ENCODE measurements around the gene PPP1CA.
A peak's percentile ranks its signal among the peaks of the same experiment; 100 is the strongest.

The PPP1CA gene

DNA sequence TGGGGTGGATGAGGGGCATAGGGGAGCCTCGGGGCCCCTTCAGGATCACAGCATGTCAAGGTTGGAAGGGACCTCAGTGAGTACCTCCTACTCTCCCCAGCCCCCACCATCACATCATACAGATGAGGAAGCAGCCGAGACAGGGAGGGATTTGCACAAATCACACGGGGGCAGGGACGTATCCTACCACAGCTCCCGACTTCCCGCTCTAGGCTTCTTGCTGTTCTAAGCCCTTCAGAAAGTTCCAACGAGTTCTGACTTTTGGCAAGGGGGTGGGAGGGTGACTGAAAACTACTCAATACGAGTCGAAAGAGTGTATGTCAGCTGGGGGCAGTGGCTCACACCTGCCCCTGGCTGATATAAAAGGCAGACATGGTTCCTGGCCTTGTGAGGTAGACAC is 14.6 kb downstream of the PPP1CA start:
- Histone ChIP-seq H3K36me3 (ENCODE audit: control insufficient read depth, insufficient read depth, low read length) (no peaks in the 10 kb centered on the region), H3K27me3 (ENCODE audit: control insufficient read depth, insufficient read depth, low read length) (no peaks in the 10 kb centered on the region), H3K9me3 (ENCODE audit: control insufficient read depth, low read length) (no peaks in the 10 kb centered on the region), H3K9ac (no peak overlapping the region), H3K4me3 (ENCODE audit: low read depth, low read length) (no peak overlapping the region), H3K79me2 (no peaks in the 10 kb centered on the region), H3K27ac (no peak overlapping the region), H3K4me1 (no peaks in the 10 kb centered on the region), H3K4me2 (ENCODE audit: low read length) (no peak overlapping the region), H2AFZ (no peak overlapping the region)
- TF ChIP-seq, protein P1, sequence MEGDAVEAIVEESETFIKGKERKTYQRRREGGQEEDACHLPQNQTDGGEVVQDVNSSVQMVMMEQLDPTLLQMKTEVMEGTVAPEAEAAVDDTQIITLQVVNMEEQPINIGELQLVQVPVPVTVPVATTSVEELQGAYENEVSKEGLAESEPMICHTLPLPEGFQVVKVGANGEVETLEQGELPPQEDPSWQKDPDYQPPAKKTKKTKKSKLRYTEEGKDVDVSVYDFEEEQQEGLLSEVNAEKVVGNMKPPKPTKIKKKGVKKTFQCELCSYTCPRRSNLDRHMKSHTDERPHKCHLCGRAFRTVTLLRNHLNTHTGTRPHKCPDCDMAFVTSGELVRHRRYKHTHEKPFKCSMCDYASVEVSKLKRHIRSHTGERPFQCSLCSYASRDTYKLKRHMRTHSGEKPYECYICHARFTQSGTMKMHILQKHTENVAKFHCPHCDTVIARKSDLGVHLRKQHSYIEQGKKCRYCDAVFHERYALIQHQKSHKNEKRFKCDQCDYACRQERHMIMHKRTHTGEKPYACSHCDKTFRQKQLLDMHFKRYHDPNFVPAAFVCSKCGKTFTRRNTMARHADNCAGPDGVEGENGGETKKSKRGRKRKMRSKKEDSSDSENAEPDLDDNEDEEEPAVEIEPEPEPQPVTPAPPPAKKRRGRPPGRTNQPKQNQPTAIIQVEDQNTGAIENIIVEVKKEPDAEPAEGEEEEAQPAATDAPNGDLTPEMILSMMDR (IDR thresholded peaks at IDR 0.05) = no peak

DNA sequence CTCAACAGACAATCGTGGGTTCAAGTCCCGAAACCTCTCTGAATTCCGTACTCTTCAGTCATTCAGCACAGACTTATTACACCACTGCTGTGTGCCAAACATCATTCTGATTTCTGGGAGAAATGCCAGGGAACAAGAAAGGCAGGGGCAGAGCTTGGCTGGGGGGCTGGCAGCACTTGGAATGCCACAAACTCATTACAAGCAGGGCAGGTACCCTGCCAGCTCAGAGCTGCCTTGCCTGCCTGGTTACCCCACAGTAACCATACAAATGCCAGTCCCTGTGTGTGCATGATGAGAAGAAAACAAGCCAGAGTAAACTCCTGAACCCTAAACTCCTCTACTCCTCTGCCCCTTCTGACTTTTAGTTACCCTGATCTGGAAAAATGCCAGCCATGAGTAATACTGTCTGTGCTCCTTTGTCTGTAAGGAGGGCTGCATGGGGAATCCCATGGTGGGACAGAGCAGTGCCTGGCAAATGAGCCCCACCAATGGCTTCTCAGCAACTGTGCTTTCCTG is 16.7 kb downstream of the PPP1CA start:
- Histone ChIP-seq H3K27me3 (ENCODE audit: control insufficient read depth, insufficient read depth, low read length) (no peaks in the 10 kb centered on the region), H3K79me2 (no peaks in the 10 kb centered on the region), H3K9me3 (ENCODE audit: control insufficient read depth, low read length) (no peaks in the 10 kb centered on the region), H2AFZ (no peak overlapping the region), H3K4me1 (no peaks in the 10 kb centered on the region), H3K4me3 (ENCODE audit: low read depth, low read length) (no peak overlapping the region), H3K36me3 (ENCODE audit: control insufficient read depth, insufficient read depth, low read length) (no peaks in the 10 kb centered on the region), H3K27ac (no peak overlapping the region), H3K9ac (no peak overlapping the region), H3K4me2 (ENCODE audit: low read length) (no peak overlapping the region)
- TF ChIP-seq, protein P1 (IDR thresholded peaks at IDR 0.05) = no peak

DNA sequence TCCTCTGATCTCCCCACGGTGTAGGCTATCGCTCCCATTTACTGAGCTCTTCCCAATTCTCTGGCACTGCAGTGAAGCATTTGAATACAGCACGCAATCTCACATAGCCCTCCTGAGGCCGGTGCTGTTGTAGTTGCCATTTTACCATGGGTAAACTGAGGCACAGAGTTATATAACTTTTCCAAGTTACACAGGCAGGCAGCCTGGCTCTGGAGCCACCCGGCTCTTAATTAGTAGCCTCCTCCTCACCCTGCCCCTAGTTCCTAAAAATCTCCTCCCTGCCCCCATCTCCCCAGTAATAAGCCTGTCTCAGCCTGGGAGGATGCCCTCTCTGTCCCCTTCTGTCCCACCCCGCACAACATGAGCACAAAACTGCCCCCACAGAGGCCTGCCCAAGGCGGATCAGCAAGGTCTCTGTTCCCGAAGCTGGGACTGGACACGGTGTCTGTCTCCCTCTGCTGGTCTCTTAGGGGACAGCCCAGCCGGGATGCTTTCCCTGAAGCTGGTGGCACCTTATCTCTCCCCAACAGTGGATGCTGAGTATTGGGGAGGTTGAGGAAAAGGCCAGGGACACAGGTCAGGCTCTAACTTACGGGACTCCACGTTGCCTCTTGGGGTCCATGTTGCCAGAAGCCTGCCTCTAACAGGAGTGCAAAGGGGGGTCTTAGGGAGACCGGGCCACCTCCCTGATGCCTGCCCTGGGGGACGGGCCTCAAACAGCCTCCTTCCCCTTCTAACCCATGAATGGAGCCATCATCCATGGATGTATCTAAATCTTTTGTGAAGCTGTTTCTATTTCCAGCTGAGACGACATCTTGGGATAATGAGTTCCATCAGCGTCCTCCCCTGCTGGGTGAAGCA is 19.2 kb downstream of the PPP1CA start:
- no peaks in the 10 kb centered on the region for H3K27me3 ChIP-seq (ENCODE audit: control insufficient read depth, insufficient read depth, low read length)
- no peak overlapping the region for H3K9ac ChIP-seq
- H3K36me3 ChIP-seq (ENCODE audit: control insufficient read depth, insufficient read depth, low read length) = no peaks in the 10 kb centered on the region
- H2AFZ ChIP-seq = no peak overlapping the region
- H3K4me1 ChIP-seq = no peaks in the 10 kb centered on the region
- TF ChIP-seq, protein P1 (IDR thresholded peaks at IDR 0.05) = peak; percentile 89
- no peak overlapping the region for H3K27ac ChIP-seq
- H3K79me2 ChIP-seq = no peaks in the 10 kb centered on the region
- no peak overlapping the region for H3K4me3 ChIP-seq (ENCODE audit: low read depth, low read length)
- no peaks in the 10 kb centered on the region for H3K9me3 ChIP-seq (ENCODE audit: control insufficient read depth, low read length)
- H3K4me2 ChIP-seq (ENCODE audit: low read length) = no peak overlapping the region

DNA sequence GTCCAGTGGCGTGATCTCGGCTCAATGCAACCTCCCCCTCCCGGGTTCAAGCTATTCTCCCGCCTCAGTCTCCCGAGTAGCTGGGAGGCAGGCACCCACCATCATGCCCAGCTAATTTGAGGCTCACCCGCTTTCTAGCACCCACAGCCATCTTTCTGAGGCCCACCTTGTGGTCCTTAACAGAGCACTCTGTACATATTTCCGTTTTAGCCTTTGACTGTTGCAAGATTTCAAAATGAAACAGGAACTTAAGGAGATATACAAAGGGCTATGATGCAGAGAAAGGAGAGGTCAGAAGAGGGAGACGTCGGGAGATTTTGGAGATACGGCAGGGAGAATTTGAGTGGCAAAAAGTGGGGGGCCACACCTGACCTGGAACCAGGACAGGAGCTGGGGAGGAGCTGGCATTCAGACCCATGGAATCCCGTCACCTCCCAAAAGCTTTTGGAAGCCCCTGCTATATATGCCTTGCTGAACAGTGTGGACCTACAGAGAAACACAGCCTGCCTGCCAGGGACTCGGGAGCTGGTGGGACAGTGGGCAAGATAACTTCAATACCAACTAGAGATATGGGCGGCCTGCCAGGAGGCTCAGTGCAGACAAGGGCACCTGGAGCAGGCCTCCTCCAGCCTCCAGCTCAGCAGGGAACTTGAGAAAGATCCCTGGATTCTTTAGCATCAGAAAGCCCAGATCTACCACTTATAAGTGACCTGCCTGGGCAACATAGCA is 20.2 kb downstream of the PPP1CA start:
- Histone ChIP-seq H3K79me2 (no peaks in the 10 kb centered on the region), H3K4me3 (ENCODE audit: low read depth, low read length) (no peak overlapping the region), H3K9me3 (ENCODE audit: control insufficient read depth, low read length) (no peaks in the 10 kb centered on the region), H3K36me3 (ENCODE audit: control insufficient read depth, insufficient read depth, low read length) (no peaks in the 10 kb centered on the region), H3K27me3 (ENCODE audit: control insufficient read depth, insufficient read depth, low read length) (no peaks in the 10 kb centered on the region), H3K4me2 (ENCODE audit: low read length) (no peak overlapping the region), H3K9ac (no peak overlapping the region), H3K4me1 (no peaks in the 10 kb centered on the region), H2AFZ (no peak overlapping the region), H3K27ac (no peak overlapping the region)
- TF ChIP-seq, protein P1 (IDR thresholded peaks at IDR 0.05) = no peak

All from parathyroid adenoma (tissue), 2 donors.